SHP77 treated with DMSO at 0.1 percent for 48 hours (cell line): ENCODE results near the gene CHD9.
A peak's percentile ranks its signal among the peaks of the same experiment; 100 is the strongest.
"Not testable (repeated sequence)": the region's sequence is repeated elsewhere in the genome, so short reads cannot be mapped to it uniquely, and the experiment has no call there.

Source experiments
- DNase-seq: peaks from one replicate; lab custom pipeline; 2025; lab: John Stamatoyannopoulos, UW

Gene CHD9

DNA sequence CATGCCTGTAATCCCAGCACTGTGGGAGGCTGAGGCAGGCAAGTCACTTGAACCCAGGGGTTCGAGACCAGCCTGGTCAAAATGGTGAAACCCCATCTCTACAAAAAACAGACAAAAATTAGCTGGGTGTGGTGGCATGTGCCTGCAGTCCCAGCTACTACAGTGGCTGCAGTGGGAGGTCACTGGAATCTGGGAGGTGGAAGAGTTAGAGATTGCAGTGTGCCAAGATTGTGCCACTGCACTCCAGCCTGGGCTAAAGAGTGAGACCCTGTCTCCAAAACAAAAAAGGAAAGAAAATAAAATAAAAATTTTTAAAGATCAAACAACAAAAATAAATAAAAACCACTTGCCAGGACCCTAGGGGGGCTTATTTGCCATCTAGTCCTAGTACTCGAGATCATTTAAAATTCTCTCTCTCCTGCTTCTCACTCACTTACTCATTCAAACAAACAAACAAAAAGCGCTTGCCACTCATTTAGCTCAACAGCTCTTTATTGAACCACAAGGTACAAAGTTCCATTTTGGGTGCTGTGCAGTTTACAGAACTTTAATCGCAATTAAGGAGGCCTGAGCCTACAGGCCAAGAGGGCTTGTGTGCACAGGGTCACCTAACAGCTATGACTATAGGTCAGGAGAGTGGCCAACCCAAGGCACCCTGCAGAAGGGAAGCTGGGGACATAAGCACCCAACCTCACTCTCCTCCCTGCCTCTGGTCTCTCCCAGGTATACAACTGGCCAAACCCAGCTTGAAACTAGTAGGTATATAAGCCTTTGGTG is 6.5 kb upstream of the CHD9 start:
- DNase-seq: no peak

DNA sequence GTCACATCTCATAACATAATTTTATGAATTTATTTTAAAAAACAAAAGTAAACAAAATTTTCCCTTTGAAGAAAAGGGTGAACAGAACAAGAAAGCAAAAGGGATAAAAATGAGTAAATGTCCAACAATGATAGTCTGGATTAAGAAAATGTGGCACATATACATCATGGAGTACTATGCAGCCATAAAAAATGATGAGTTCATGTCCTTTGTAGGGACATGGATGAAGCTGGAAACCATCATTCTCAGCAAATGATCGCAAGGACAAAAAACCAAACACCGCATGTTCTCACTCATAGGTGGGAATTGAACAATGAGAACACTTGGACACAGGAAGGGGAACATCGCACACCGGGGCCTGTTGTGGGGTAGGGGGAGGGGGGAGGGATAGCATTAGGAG is 3.5 kb upstream of the CHD9 start:
- not testable (repeated sequence) for DNase-seq

DNA sequence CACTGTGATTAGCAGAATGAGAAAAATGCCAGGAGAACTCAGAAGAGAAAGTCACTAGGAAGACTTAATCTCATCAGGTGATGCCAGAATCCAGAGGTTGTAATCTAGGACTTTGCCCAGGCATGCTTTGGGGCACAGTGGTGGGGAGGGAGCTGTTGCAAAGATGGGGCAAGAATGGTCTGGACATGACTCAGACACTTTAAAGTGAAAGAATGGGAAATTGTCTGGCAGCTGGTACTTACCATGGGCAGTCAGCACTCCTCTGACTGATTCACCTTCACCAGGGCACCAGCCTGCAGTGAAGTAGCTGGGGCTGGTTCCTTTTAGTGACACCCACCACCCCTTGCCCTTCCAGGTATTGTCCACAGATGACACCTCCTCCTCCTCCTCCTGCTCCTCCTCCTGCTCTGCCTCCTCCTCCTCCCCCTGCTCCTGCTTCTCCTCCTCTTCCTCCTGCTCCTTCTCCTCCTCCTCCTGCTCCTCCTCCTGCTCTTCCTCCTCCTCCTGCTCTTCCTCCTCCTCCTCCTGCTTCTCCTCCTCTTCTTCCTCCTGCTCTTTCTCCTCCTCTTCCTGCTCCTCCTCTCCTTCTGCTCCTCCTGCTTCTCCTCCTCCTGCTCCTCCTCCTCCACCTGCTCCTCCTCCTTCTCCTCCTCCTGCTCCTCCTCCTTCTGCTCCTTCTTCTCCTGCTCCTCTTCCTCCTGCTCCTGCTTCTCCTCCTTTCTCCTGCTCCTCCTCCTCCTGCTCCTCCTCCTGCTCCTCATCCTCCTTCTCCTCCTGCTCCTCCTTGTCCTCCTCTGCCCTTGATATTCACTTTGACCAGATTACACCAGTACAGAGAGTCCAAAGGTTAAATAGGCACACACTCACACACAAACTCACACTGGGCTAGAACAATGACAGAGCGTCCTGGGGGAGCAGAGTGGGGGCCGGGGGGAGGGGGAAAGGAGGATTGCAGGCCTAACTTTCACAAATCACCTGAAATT is 2.0 kb upstream of the CHD9 start, which contains the start of gene CHD9NB:
Gene CHD9NB, minus strand, starts transcription at position 379 of the 983 bp plus-strand sequence. CDS start 8,739 bp downstream, outside the sequence.
- no peak for DNase-seq

DNA sequence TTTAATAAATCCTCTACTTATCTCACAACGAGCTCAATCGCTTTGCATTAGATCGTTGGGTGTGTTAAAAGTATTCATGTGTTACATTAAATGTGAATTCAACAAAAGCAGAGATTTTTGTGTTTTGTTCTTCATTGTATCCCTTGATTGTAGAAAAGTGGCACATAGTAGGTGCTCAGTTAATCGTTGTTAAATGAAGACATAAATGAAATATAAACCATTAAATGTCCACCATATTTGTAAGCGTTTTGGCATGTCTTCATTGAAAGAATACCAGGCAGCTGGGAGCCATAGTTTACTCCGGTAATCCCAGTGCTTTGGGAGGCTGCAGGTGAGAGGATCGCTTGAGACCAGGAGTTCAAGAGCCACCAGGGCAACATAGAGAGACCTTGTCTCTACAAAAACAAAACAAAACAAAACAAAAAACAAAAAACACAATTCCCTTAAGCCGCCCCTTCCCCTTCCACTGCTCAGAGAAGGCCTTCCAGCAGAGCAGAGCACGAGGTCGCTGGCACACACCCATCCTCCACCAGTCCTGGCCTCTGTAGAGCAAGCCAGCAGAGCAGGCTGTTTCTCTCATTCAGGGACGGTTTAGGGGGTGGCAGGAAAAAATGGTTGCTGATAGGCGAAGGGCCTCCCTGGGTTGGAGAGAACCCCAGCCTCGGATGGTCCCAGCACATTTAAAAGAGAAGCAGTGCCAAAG is 673 bp upstream of the CHD9 start:
- peak; percentile 7 for DNase-seq

DNA sequence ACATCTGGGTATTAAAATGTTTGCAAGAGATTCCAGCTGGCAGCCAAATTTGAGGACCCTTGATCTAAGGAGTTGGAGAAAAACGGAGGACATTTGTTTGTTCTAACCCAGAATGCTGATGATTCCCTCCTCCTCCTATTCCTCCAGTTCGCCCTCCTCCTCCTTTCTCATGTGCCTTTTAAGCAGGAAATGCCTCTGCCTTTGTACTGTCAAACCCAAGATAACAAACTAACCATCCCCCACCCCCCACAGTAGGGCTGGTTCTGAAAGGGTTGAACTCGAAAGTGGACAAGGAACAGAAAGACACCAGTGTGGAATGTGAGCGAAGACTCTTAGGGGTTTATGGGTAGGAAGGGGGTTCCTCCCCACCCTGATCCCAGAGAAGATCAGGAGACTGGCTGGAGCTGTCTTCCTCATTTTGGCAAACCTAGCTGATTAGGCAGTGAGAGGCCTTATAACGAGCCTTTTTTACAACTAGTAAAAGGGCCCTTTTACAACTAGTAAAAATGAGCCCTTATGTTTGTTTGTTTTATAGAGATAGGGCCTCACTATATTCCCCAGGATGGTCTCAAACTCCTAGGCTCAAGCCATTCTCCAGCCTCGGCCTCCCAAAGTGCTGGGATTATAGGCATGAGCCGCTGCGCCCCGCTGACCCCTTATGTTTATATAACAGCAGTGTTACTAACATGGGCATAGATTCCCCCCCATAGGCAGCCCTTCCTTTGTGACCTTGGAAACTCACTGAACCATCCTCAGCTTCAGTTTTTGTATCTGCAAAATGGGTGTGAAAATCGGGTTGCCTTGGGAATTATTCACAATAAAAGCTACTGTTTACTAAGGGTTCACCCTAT is 975 bp downstream of the CHD9 start:
- no peak for DNase-seq

DNA sequence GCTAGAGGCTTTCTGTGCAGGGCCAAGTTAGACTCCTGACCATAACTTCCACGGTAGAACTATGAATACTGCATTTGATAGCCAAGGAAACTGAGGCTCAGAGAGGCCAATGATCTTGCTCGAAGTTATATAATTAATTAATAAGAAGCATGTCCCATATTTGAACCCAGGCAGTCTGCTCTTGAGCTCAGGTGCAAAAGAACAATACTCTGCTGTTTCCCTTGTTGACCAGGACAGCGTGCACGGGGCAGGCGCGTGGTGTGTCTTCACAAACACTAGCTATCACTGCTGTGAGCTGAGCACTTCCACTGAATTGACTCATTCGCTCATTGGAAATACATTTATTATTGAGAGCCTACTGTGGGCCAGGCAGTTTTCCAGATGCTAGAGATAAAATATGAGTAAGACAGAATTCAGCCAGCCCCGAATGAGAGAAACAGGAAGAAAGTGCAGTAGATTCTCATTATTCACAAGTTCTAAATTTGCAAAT is 1.6 kb downstream of the CHD9 start:
- no peak for DNase-seq

DNA sequence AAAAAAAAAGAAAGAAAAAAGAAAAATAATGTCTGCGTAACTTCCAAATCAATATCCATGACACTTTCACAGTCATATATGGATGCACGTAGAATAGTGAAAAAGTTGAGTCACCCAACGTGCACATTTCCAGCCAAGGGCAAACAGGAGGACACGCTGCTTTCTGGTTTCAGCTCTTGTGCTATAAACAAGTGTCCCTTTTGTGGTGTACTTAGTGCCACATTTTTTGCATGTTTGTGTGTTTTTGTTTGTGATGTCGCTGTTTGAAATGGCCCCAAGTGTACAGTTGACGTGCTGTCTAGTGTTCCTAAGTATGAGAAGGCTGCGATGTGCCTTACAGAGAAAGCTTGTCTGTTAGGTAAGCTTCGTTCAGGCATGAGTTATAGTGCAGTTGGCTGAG is 2.9 kb downstream of the CHD9 start:
- no peak for DNase-seq

DNA sequence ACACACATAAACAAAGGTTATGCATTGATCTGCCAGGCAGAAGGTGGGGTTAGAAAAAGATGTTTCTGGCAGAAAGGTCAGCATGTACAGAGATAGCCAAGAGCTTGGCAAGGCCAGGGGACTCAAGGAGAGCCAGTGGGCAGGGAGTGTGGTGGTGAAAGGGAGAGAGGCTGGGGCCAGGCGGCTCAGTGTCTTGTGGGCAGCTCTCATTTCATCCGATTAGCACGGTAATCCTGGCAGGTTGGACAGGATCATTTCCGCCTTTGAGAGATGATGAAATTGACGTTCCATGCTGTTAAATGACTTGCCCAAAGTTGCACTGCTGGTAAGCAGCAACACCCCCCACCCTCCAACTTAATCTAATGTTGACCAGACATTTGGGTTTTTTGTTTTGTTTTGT is 3.6 kb downstream of the CHD9 start:
- no peak for DNase-seq

DNA sequence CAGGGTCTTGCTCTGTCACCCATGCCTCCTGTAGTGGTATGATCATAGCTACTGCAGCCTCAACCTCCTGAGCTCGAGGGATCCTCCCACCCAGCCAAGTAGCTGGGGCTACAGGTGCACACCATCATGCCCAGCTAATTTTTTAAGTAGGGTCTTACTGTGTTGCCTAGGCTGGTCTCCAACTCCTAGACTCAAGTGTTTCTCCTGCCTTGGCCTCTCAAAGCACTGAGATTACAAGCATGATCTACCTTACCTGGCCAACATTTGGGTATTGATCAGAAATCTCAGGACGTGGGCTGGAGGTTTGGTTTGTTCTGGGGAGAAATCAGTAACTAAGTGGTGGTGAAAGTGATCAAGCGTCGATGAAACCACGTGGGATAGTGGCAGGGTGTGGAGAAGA is 4.1 kb downstream of the CHD9 start:
- no peak for DNase-seq

DNA sequence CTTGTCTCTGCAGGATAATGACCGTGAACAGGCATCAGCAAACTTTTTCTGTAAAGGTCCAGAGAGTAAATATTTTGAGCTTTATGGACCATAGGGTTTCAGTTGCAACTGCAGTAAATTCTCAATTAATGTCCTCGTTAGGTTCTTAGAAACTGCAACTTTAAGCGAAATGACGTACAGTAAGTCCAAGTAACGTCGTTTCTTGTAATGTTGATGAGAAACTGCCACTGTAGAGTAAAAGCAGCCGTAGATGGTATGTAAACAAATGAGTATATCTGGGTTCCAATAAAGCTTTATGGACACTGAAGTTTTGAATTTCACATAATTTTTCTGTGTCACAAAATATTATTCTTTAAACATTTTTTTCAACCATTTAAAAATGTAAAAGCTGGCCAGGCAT is 4.9 kb downstream of the CHD9 start:
- DNase-seq: no peak

DNA sequence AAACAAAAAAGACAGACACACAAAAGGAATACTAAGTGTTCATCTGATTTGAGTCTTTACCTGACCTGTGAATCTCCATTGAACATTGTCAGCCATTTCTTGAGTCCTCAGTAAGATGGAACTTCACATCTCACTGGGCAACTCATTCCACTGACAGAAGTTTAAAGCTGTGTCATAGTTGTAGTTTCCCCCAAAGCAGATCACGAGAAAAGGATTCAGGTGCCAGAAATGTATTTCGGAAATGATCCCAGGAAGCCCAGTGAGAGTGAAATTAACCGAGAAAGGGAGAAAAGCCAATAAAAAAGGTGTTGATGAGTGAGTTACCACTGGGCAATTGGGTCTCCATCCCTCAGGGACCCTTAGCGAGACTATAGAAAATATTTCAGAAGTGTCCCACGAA is 6.5 kb downstream of the CHD9 start:
- DNase-seq: no peak

DNA sequence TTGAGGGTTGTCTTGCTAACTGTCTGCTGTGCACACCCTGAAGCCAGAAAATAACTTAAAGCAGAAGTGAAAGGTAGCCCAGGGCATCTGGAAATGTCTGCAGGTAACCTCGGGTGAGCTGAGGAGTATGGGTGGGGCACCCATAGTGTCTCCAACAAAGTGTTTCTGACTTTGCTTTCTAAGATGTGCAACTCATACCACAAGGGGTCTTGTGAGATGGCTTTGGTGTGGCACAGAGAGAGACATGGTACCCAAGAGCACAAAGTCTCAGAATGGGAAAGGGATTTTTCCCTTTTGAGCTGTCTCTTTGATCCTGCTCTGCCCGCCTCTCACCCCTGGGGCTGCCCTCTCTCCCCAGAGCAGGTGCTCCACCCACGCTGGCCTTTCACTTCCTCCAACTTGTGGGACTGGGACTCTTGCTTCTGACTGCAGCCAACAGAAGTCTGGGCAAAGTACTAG is 6.9 kb downstream of the CHD9 start:
- no peak for DNase-seq

DNA sequence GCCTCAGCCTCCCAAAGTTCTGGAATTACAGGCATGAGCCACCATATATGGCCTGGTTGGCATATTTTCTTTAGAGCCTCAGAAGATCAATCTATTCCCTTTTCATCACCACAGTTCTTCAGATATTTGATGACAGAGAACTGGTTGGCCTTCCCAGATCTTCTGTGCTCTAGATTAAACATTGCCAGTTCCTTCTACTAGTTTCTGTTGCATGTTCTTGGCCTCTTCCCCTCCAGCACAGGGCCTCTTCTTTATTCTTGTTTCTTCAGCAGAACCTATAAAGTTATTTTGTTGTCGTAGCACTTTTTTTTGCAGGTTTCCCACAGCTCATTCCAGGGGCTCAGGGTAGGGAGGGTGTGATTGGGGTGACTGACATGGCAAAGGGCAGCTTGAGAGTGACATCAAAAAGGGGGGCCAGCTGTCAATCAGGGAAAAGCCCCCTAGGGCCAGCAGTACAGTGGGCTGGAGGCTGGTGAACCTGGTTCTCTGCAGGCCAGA is 9.3 kb downstream of the CHD9 start:
- DNase-seq: no peak

DNA sequence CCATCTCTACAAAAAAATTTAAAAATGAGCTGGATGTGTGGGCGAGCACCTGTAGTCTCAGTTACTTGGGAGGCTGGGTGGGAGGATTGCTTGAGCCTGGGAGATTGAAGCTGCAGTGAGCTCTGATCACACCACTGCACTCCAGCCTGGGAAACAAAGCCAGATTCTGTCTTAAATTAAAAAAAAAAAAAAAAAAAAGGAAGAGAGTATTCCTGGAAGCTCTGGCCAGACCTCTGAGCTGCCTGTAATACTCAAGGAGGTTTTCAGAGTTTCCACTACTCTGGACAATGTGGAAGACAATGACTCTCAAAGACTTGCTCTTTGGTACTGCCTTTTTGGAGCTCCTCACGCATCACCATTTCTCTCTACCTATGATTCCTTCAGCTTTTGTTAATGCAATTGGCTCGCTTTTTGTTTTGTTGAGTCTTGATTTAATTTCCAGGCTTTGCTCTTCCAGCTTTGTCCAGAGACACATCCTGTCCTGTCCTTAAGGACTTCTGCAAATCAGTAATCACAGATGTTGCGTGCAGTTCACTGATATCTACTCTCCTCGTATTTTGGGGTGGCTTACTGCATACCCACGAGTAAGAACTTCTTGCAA is 10.8 kb downstream of the CHD9 start:
- no peak for DNase-seq

DNA sequence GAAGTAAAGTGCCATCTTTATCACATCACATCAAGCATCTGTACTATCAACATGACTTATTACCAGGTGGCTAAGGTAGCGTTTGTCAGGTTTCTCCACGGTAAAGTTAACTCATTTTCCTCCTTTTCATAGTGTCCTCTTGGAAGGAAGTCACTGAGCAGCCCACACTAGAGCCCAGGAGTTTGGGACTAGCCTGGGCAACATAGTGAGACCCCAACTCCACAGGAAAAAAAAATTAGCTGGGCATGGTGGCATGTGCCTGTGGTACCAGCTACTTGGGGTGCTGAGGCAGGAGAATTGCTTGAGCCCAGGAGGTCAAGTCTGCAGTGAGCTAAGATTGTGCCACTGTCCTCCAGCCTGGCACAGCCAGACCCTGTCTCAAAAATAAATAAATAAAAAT is 12.9 kb downstream of the CHD9 start:
- DNase-seq: no peak

DNA sequence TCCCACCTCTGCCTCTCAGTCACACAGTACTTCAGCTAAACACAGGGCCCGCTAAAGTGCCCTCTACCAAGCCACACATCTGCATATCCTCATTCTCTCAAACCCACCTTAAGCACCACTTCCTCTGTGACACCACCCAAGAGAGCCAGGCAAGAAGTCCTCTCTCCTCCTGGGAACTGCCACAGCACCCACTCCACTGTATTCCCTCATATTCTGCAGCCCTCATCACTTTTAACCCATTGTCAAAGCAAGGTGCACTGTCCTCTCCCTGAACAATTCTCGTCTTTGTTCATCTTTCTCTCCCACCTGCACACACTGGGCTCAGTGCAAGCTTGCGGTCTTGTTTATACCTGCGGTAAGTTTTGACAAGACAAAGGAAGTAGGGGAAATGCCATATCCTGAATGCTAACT is 13.6 kb downstream of the CHD9 start:
- DNase-seq: no peak

DNA sequence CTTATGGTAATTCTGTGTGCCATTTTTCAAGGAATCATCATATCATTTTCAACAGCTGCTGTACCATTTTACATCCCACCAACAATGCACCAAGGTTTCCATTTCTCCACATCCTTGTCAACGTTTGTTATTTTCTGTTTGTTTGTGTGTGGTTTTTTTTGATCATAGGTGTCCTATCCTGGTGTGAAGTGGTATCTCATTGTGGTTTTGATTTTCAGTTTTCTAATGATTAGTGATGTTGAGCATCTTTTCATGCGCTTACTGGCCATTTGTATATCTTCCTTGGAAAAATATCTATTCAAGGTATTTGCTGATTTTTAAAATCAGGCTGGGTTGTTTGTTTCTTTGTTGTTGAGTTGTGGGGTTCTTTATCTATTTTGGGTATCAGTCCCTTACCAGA is 15.0 kb downstream of the CHD9 start:
- no peak for DNase-seq

DNA sequence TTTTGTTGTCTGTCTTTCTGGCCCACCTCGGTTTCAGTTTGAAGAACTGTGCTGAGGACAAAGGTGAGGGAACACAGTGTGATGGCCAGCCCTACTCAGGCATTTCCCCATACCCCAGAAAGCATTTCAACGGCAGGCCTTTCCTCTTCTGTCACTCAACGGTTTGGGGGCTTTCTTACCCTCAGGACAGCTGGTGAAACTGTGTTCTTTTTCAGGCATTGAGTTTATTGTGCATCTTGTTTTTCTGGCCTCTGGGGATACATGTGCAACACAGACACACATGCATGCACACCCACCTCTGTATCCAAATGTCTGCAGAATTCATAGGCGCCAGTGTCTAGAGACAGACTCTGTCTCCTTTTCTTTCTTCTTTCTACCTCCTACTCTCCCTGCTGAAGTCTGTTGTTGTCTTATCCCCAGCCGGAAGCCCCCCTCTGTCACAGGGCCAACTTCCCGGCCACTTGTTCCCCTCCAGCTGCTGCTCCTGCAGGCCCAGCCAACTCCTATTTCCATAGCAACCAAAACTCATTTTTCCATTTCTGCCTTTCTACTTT is 17.0 kb downstream of the CHD9 start:
- no peak for DNase-seq

DNA sequence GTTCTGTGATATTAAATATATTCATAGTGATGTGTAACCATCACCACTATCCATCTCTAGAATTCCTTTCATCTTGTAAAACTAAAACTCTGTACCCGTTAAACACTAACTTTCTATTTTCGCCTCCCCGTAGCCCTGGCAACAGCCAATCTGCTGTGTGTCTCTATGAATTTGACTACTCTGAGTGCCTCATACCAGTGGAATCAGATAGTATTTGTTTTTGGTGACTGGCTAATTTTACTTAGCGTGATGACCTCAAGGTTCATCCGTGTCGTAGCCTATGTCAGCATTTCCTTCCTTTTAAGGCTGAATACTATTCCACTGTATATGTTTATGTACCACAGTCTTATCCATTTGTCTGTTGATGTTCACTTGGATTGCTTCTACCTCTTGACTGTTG is 18.2 kb downstream of the CHD9 start:
- no peak for DNase-seq

DNA sequence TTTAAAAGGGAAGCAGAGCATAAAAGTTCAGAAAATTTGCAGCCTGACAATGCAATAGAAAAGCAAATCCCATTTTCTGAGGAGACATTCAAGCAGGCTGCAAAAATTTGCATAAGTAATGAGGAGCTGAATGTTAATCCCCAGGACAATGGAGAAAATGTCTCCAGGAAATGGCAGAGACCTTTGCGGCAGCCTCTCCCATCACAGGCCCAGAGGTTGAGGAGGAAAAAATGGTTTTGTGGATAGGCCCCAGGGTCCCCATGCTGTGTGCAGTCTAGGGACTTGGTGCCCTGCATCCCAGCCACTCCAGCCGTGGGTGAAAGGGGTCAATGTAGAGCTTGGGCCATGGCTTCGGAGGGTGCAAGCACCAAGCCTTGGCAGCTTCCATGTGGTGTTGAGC is 19.5 kb downstream of the CHD9 start:
- not testable (repeated sequence) for DNase-seq
